ENCODE results near the gene SLC36A1.
A peak's percentile ranks its signal among the peaks of the same experiment; 100 is the strongest.
"Not testable (repeated sequence)": the region's sequence is repeated elsewhere in the genome, so short reads cannot be mapped to it uniquely, and the experiment has no call there.

The SLC36A1 gene

GRCh38 chr5:151447174-151448037, at the start of gene SLC36A1:
TSS of gene SLC36A1 (plus strand) at chr5:151447603. CDS start at chr5:151458793, 11,190 bp downstream.
- DNase-seq: peak; percentile 92 to 97

- DNase-seq: no peak
Observed at GRCh38 chr5:151405334-151406160, 41.9 kb upstream of the SLC36A1 start.

- DNase-seq: no peak
Observed at GRCh38 chr5:151406322-151406947, 41.0 kb upstream of the SLC36A1 start.

- DNase-seq: no peak
Observed at GRCh38 chr5:151408591-151409230, 38.7 kb upstream of the SLC36A1 start.

- DNase-seq: no peak
Observed at GRCh38 chr5:151413800-151414199, 33.6 kb upstream of the SLC36A1 start.

GRCh38 chr5:151414536-151414935, 32.9 kb upstream of the SLC36A1 start:
- DNase-seq: no peak

GRCh38 chr5:151417712-151418111, 29.7 kb upstream of the SLC36A1 start:
- DNase-seq: no peak

- no peak for DNase-seq
Observed at GRCh38 chr5:151420127-151420526, 27.3 kb upstream of the SLC36A1 start.

- no peak for DNase-seq
Observed at GRCh38 chr5:151424892-151425523, 22.4 kb upstream of the SLC36A1 start.

GRCh38 chr5:151426347-151426746, 21.1 kb upstream of the SLC36A1 start:
- DNase-seq: not testable (repeated sequence)

GRCh38 chr5:151427258-151427657, 20.1 kb upstream of the SLC36A1 start:
- DNase-seq: no peak

- no peak for DNase-seq
Observed at GRCh38 chr5:151430731-151431130, 16.7 kb upstream of the SLC36A1 start.

- no peak for DNase-seq
Observed at GRCh38 chr5:151431666-151432065, 15.7 kb upstream of the SLC36A1 start.

- DNase-seq: no peak
Observed at GRCh38 chr5:151432210-151432609, 15.2 kb upstream of the SLC36A1 start.

GRCh38 chr5:151434570-151435237, 12.7 kb upstream of the SLC36A1 start:
- no peak for DNase-seq

GRCh38 chr5:151448038-151448985, 909 bp downstream of the SLC36A1 start:
- peak in 1 of 2 experiments; percentile 11 for DNase-seq

- no peak for DNase-seq
Observed at GRCh38 chr5:151449297-151449696, 1.9 kb downstream of the SLC36A1 start.

GRCh38 chr5:151449839-151450238, 2.4 kb downstream of the SLC36A1 start:
- no peak for DNase-seq

- DNase-seq: no peak
Observed at GRCh38 chr5:151450605-151451004, 3.2 kb downstream of the SLC36A1 start.
